HepG2 (cell line): ENCODE measurements around the gene NHSL1. TPM values are rescaled to one million over a fixed set of nuclear protein-coding genes. Genes with fewer than 3 reads are reported as not detected.

ENCODE experiments used
- CEBPG ChIP-seq: IDR thresholded peaks from 2 replicates; pipeline ENCODE4 v1.6.1; 2016
- NR2F6 ChIP-seq, 2 experiments: IDR thresholded peaks; 2 replicates each; pipeline ENCODE4 v1.6.1; 2016; ENCODE audit warnings: antibody characterized with exemption in 1 of 2, mild to moderate bottlenecking in 1 of 2
- ZNF12 ChIP-seq: sonication (generic); formaldehyde crosslinking; IDR thresholded peaks from 2 replicates; pipeline ENCODE4 v1.5.0; 2020; ENCODE audit warnings: missing genetic modification reagents
- ZNF251 ChIP-seq: sonication (generic); formaldehyde crosslinking; IDR thresholded peaks from 2 replicates; pipeline ENCODE4 v1.9.0; 2021; ENCODE audit warnings: mild to moderate bottlenecking, missing genetic modification reagents
- ZNF256 ChIP-seq: sonication (generic); formaldehyde crosslinking; conservative IDR thresholded peaks from 2 replicates; pipeline ENCODE4 v1.4.0; 2020; ENCODE audit warnings: missing genetic modification reagents
- ZNF274 ChIP-seq: sonication (generic); formaldehyde crosslinking; IDR thresholded peaks from 2 replicates; pipeline ENCODE4 v1.5.1; 2020; ENCODE audit warnings: mild to moderate bottlenecking, missing genetic modification reagents
- ZNF3 ChIP-seq: IDR thresholded peaks from 2 replicates; pipeline ENCODE4 v1.7.0; 2017; ENCODE audit warnings: inconsistent platforms
- ZNF33B ChIP-seq: sonication (generic); formaldehyde crosslinking; IDR thresholded peaks from 2 replicates; pipeline ENCODE4 v1.5.1; 2020; ENCODE audit warnings: mild to moderate bottlenecking, missing genetic modification reagents
- ZNF484 ChIP-seq: sonication (generic); formaldehyde crosslinking; IDR thresholded peaks from 2 replicates; pipeline ENCODE4 v1.5.1; 2020; ENCODE audit warnings: mild to moderate bottlenecking, low read depth, missing genetic modification reagents, borderline replicate concordance
- ZNF567 ChIP-seq: sonication (generic); formaldehyde crosslinking; IDR thresholded peaks from 2 replicates; pipeline ENCODE4 v1.8.1; 2023; ENCODE audit warnings: mild to moderate bottlenecking, missing genetic modification reagents, borderline replicate concordance
- ZNF703 ChIP-seq: sonication (generic); formaldehyde crosslinking; IDR thresholded peaks from 2 replicates; pipeline ENCODE4 v1.5.1; 2020; ENCODE audit warnings: missing genetic modification reagents, mild to moderate bottlenecking, moderate library complexity, borderline replicate concordance
- ZNF724P ChIP-seq: sonication (generic); formaldehyde crosslinking; IDR thresholded peaks from 2 replicates; pipeline ENCODE4 v1.8.0; 2022; ENCODE audit warnings: missing genetic modification reagents, borderline replicate concordance
- ZZZ3 ChIP-seq: sonication (generic); formaldehyde crosslinking; IDR thresholded peaks from 2 replicates; pipeline ENCODE4 v1.4.0; 2020; ENCODE audit warnings: missing genetic modification reagents, mild to moderate bottlenecking, borderline replicate concordance
- polyA plus RNA-seq, 8 experiments: library from polyadenylated mRNA; depleted of rRNA in 3 of 8; stranded (reverse) in 7 of 8; unstranded in 1 of 8; fragments of >200 nt; fragmentation: Illumina TruSeq in 4 of 8; extraction: Trizol in 4 of 8; gene quantifications; 2 replicates each; pipeline versions ENCODE4 v1.2.1 to v1.2.3, GENCODE V29; 2011 to 2016; ENCODE audit warnings: low read depth in 4 of 8, missing spikeins in 1 of 8, mixed read lengths in 1 of 8; ENCODE audit not compliant: insufficient read depth in 1 of 8
- total RNA-seq, 5 experiments: library from RNA; depleted of rRNA; stranded (reverse); fragments of >200 nt; fragmentation: Illumina TruSeq; extraction: Trizol; gene quantifications; 2 replicates each; pipeline ENCODE4 v1.2.3, GENCODE V29; 2016; ENCODE audit warnings: low read depth in 1 of 5
- TF ChIP-seq, protein P1 (sequence below): fragments of 450-650 bp; IDR thresholded peaks from 2 replicates; pipeline ENCODE4 v1.6.1; 2016
- TF ChIP-seq, protein P2 (sequence below): IDR thresholded peaks from 2 replicates; pipeline ENCODE4 v1.6.1; 2016; ENCODE audit warnings: control low read depth
- TF ChIP-seq, protein P3 (sequence below): sonication (generic); formaldehyde crosslinking; IDR thresholded peaks from 2 replicates; pipeline ENCODE4 v1.4.0; 2020; ENCODE audit warnings: mild to moderate bottlenecking, missing genetic modification reagents
- TF ChIP-seq, protein P4 (sequence below): sonication (generic); formaldehyde crosslinking; IDR thresholded peaks from 2 replicates; pipeline ENCODE4 v1.9.0; 2021; ENCODE audit warnings: mild to moderate bottlenecking, missing genetic modification reagents
- TF ChIP-seq, protein P5 (sequence below): IDR thresholded peaks from 2 replicates; pipeline ENCODE4 v1.6.1; 2016; ENCODE audit warnings: missing genetic modification reagents, missing compliant biosample characterization

The NHSL1 gene
- total and polyA plus RNA-seq, 2 of the 13 experiments (the other 11 are each of a cell fraction or from before 2014, with no cell fraction given), result 24.9 to 53.6 TPM

DNA sequence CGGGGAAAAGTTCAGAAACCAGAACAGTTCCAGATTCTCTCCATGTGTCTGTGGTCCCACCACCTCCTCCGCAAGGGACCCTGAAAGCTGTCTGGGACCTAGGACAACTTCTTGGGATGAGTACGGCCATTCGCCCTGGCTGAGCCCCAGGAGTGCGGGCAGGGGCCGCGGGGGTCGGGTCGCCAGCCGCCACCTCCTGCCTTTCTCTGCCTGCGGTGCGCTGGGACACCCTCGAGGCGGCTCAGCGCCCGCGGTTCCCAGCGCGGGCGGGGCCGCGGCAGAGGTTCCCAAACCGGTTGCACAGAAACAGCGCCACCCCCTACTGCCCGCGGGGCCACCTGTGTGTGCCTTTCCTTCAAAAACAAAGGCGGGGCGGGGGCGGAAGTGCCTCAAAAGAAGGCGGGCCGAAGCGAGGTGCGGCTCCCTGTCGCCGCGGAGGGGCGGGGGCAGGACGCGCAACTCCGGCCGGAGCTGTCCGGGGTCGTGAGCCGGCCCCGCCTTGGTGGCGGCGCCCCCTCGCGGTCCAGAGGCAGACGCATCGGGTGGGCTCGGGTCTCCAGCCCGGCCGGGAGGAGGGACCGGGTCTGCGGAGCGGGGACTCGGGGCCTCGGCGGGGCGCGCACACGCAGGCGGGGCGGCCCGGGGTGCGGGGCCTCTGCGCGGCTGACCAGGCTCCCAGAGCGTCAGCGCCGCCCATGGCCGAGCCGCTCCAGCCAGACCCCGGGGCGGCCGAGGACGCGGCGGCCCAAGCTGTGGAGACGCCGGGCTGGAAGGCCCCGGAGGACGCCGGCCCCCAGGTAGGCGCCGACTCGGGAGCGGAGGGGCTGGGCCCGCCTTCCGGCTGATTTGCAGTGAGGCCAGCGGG is 95.3 kb downstream of the NHSL1 start, which contains the start of gene HEBP2 (continued):
- TF ChIP-seq, protein P1, sequence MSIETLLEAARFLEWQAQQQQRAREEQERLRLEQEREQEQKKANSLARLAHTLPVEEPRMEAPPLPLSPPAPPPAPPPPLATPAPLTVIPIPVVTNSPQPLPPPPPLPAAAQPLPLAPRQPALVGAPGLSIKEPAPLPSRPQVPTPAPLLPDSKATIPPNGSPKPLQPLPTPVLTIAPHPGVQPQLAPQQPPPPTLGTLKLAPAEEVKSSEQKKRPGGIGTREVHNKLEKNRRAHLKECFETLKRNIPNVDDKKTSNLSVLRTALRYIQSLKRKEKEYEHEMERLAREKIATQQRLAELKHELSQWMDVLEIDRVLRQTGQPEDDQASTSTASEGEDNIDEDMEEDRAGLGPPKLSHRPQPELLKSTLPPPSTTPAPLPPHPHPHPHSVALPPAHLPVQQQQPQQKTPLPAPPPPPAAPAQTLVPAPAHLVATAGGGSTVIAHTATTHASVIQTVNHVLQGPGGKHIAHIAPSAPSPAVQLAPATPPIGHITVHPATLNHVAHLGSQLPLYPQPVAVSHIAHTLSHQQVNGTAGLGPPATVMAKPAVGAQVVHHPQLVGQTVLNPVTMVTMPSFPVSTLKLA, result peak; percentile 43
- TF ChIP-seq ZNF724P (CRISPR knock-in tag) (peak; percentile 54), ZNF484 (CRISPR knock-in tag) (no peak), ZZZ3 (CRISPR knock-in tag) (peak; percentile 50; the same call in 1 of the 2 replicates), ZNF251 (CRISPR knock-in tag) (0 out of 2 replicates have a peak, but pooled peaks have one; percentile 49), ZNF567 (CRISPR knock-in tag) (no peak), ZNF3 (CRISPR knock-in tag) (no peak; the same call in 1 of the 2 replicates), ZNF256 (peak; percentile 86; the same call in 1 of the 2 replicates), ZNF703 (peak; percentile 90; the same call in 1 of the 2 replicates), NR2F6 (IDR thresholded peaks at IDR 0.05) (no peak), NR2F6 (CRISPR knock-in tag; IDR thresholded peaks at IDR 0.05) (0 out of 2 replicates have a peak, but pooled peaks have one; percentile 39), ZNF12 (CRISPR knock-in tag) (0 out of 2 replicates have a peak, but pooled peaks have one; percentile 62), CEBPG (CRISPR knock-in tag) (peak; percentile 66), ZNF274 (peak; percentile 67; the same call in 1 of the 2 replicates), ZNF33B (CRISPR knock-in tag) (0 out of 2 replicates have a peak, but pooled peaks have one; percentile 31)
- TF ChIP-seq, protein P2, sequence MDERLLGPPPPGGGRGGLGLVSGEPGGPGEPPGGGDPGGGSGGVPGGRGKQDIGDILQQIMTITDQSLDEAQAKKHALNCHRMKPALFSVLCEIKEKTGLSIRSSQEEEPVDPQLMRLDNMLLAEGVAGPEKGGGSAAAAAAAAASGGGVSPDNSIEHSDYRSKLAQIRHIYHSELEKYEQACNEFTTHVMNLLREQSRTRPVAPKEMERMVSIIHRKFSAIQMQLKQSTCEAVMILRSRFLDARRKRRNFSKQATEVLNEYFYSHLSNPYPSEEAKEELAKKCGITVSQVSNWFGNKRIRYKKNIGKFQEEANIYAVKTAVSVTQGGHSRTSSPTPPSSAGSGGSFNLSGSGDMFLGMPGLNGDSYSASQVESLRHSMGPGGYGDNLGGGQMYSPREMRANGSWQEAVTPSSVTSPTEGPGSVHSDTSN (CRISPR knock-in tag), result no peak
- TF ChIP-seq, protein P3, sequence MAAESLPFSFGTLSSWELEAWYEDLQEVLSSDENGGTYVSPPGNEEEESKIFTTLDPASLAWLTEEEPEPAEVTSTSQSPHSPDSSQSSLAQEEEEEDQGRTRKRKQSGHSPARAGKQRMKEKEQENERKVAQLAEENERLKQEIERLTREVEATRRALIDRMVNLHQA, result no peak
- TF ChIP-seq, protein P4, sequence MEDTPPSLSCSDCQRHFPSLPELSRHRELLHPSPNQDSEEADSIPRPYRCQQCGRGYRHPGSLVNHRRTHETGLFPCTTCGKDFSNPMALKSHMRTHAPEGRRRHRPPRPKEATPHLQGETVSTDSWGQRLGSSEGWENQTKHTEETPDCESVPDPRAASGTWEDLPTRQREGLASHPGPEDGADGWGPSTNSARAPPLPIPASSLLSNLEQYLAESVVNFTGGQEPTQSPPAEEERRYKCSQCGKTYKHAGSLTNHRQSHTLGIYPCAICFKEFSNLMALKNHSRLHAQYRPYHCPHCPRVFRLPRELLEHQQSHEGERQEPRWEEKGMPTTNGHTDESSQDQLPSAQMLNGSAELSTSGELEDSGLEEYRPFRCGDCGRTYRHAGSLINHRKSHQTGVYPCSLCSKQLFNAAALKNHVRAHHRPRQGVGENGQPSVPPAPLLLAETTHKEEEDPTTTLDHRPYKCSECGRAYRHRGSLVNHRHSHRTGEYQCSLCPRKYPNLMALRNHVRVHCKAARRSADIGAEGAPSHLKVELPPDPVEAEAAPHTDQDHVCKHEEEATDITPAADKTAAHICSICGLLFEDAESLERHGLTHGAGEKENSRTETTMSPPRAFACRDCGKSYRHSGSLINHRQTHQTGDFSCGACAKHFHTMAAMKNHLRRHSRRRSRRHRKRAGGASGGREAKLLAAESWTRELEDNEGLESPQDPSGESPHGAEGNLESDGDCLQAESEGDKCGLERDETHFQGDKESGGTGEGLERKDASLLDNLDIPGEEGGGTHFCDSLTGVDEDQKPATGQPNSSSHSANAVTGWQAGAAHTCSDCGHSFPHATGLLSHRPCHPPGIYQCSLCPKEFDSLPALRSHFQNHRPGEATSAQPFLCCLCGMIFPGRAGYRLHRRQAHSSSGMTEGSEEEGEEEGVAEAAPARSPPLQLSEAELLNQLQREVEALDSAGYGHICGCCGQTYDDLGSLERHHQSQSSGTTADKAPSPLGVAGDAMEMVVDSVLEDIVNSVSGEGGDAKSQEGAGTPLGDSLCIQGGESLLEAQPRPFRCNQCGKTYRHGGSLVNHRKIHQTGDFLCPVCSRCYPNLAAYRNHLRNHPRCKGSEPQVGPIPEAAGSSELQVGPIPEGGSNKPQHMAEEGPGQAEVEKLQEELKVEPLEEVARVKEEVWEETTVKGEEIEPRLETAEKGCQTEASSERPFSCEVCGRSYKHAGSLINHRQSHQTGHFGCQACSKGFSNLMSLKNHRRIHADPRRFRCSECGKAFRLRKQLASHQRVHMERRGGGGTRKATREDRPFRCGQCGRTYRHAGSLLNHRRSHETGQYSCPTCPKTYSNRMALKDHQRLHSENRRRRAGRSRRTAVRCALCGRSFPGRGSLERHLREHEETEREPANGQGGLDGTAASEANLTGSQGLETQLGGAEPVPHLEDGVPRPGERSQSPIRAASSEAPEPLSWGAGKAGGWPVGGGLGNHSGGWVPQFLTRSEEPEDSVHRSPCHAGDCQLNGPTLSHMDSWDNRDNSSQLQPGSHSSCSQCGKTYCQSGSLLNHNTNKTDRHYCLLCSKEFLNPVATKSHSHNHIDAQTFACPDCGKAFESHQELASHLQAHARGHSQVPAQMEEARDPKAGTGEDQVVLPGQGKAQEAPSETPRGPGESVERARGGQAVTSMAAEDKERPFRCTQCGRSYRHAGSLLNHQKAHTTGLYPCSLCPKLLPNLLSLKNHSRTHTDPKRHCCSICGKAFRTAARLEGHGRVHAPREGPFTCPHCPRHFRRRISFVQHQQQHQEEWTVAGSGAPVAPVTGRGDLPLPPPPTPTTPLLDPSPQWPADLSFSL, result no peak
- TF ChIP-seq, protein P5, sequence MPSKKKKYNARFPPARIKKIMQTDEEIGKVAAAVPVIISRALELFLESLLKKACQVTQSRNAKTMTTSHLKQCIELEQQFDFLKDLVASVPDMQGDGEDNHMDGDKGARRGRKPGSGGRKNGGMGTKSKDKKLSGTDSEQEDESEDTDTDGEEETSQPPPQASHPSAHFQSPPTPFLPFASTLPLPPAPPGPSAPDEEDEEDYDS (CRISPR knock-in tag), result peak; percentile 87
